ENCODE measurements around the gene ST3GAL4.

Gene ST3GAL4

DNA sequence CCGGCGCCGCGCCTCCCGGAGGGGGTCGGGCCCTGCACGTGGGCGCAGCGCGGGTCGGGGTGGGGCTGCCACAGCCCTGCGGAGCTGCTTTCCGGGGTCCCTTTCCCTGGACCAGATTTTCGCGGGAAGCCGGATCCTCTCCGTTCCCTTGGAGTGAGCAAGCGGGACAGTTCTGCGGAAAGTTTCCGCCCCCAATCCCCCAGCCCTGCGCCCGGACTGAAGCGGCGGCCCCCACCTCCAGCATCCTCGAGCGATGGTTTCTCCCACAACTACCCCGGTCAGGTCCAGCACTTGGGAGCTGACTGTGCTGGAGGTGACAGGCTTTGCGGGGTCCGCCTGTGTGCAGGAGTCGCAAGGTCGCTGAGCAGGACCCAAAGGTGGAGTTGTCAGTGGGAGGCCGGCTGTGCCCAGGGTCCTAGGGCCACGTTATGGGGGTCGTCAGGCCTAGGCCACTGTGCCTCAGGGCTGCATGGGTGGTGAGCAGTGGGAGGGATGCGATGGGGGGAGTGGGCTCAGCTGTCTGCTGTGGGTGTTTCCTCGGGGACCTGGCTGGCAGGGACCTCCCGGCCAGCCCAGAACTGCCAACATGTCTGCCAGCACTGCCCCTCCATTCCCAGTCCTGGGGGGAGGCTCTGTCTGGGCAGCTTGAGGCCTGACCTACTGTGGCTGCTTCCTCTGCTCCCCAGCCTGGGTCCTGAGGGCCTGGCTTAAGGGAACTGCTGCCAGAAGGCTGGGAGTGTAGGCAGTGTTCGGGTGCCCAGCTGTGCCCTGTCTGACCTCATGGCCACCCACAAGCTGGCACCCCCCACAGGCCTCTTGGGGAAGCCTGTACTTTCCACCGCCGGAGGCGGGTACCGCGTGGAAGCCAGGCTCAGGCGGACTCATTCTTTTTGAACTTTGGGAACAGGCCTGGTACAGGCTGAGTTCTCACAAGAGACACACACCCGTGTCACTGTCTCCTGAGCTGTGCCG is 726 bp downstream of the ST3GAL4 start:
- no peak for TF ChIP-seq CTCF (IDR thresholded peaks at IDR 0.05; ENCODE audit: extremely low read depth, missing control alignments)
- peak; percentile 47 for DNase-seq (ENCODE audit: low spot score)

DNA sequence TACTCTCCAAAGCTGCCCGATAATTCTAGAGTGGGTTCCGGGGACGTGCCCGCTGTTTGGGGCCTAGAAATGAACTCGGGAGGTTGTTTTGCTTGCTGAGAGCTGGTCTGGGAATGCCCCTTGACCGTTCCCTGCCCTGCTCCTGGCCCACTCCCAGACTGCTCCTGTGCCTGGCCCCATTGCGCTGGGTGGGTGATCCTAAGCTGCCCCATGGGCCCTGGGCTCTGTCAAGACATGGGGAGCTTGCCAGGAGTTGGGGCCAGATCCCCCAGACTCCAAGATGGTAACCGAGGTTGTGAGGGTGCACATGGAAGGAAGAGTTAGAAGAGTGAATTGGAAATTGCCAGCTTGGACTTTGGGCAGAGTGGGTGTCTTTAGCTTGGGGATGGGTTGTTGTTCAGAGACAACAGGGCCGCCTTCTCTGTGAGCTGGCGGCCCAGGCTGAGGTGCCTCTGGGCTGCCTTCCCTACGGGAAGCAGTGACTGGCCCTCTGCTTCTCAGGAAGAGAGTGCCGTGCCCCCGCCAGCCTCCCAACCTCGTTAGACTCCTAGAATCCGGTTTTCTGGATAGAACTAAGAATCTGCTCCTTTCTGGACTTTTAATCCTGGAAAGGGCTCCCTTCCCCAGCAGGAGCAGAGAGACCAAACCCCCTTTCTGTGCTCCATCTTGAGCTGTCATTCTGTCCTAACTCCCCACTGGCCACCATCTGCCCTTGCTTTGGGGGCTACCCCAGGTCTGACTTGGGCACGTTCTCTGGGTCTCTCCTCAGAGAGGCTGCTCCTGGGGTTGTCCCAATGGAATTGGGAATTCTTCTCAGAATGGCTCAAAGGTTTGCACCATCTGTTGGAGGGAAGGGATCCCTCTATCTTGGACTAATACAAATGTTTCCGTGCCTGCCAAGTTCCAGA is 1.8 kb downstream of the ST3GAL4 start:
- no peak for TF ChIP-seq CTCF (IDR thresholded peaks at IDR 0.05; ENCODE audit: extremely low read depth, missing control alignments)
- DNase-seq (ENCODE audit: low spot score), result no peak

- no peak for DNase-seq (ENCODE audit: low spot score)
- no peak for TF ChIP-seq CTCF (IDR thresholded peaks at IDR 0.05; ENCODE audit: extremely low read depth, missing control alignments)
Measured at GRCh38 chr11:126357969-126358762, 2.7 kb downstream of the ST3GAL4 start.

GRCh38 chr11:126358763-126359160 is 3.3 kb downstream of the ST3GAL4 start:
- no peak for DNase-seq (ENCODE audit: low spot score)
- no peak for TF ChIP-seq CTCF (IDR thresholded peaks at IDR 0.05; ENCODE audit: extremely low read depth, missing control alignments)

- no peak for TF ChIP-seq CTCF (IDR thresholded peaks at IDR 0.05; ENCODE audit: extremely low read depth, missing control alignments)
- DNase-seq (ENCODE audit: low spot score), result no peak
Measured at GRCh38 chr11:126359431-126360048, 4.1 kb downstream of the ST3GAL4 start.

DNA sequence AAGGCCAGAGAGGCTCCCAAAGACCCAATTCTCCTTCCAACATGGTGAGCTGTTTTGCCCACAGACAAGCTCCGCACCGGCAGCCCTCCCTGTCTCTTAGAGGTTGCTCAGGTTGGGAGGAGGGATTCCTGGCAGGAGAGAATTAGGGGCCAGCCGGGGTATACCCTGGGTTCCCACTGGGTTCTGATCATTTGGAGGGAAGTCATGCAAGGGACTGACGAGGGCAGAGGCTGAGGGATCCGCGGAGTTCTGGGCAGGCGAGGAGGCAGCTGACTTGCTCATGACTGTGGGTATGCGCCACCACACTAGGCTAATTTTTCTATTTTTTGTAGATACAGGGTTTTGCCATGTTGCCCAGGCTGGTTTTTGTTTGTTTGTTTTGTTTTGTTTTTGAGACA is 4.6 kb downstream of the ST3GAL4 start:
- no peak for TF ChIP-seq CTCF (IDR thresholded peaks at IDR 0.05; ENCODE audit: extremely low read depth, missing control alignments)
- no peak for DNase-seq (ENCODE audit: low spot score)
